ENCODE measurements around the gene MCF2L.

Gene MCF2L

DNA sequence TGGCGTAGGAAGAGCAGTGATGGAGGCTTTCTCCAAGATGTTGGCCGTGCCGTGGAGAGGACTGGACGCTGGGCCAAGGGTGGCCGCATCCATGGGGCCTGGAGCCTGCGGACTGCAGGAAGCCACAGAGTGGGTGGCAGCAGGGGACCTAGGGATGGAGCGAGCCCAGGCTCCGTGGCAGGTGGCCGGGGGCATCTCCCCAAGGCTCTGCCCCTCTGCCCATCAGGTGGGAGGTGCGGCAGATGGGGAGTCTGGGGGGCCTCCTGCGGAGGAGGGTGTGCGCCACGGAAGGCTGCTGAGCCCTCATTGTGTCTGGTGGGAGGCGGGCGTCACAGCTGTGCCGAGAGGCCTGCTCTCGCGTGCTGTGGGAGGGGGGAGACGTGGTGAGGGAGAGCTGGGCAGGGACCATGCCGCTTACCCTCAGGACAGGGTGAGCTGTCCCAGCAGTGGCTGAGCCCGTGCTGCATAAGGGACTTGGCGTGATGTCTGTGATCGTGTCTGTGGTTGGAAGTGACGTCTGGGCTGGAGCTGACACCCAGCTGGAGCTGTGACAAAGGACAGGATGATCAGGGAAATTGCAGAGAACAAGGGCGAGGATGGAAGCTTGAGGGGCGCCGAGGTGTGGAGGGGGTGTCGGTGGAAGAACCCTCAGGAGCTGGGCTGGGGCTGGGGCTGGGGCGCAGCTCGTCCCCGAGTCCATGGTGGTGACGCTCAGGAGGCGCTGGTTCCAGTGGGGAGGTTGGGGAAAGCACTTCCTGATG lies 13.4 kb downstream of the MCF2L start:
- no peak for DNase-seq (ENCODE audit: low read depth)

DNA sequence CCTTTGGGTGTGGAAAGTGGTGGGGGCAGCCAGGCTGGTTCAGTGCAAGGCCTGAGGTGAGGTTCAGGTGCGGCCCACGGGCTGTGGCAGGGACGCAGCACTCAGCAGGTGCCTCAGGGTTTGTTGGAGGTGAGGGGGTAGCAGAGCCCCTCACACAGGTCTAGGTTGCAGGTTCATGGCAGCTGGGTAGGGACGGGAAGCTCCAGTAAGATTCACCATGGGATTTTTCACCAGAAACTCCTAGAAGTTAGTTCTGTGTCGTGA lies 14.0 kb downstream of the MCF2L start:
- DNase-seq (ENCODE audit: low read depth) = no peak

DNA sequence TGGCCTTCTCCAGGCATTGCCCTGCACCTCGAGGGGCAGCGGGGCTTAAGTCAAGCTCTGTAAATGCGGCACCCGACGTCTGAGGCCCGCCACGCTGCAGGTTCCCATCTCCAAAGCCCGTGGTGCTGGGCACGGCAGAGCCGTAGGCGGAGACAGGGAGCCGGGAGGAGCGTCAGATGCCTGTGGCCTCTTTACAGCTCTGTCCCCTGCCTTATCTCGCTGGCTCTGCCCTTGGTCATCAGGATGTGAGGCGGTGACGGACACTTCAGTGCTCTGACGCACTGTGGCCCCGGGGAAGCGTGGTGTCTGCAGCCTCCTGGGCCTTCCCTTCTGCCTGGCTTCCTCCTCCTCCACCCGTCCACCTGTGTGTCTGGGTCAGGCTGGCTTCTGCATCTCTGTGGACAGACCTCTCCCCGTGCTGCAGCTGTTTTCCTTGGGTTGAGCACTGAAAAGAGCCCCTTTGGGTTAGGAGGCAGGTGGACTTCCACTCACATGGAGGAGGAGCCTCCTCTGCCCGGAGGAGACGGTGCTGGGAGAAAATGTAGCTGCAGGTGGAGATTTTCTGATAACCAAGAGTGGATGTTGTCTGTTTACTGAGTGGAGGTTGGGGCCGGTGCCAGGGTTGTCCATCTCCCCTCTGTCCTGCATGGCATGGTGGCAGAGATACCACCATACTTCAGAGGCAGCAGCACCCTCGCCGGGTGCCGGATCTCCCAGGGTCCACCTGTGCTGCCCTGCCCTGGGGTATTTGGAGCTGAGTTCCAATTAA lies 14.6 kb downstream of the MCF2L start:
- no peak for DNase-seq (ENCODE audit: low read depth)

DNA sequence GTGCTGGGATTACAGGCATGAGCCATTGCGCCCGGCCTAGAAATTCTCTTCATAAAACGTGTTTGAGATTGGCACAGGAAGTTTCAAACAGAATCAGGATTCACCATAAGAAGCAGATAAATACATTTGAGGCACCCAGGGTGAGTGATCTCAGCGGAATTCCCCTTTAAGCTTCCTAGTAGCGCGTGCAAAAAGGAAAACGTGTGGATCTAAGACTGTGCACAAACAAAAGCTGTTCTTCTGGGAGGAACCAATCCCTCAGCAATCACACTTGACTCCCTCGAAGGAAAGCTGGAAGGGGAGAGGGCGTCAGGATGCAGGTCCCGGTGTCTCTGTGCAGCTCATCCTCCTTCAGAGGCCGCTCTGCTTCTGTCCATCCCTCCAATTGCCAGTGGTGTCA lies 15.5 kb downstream of the MCF2L start:
- DNase-seq (ENCODE audit: low read depth) = no peak

DNA sequence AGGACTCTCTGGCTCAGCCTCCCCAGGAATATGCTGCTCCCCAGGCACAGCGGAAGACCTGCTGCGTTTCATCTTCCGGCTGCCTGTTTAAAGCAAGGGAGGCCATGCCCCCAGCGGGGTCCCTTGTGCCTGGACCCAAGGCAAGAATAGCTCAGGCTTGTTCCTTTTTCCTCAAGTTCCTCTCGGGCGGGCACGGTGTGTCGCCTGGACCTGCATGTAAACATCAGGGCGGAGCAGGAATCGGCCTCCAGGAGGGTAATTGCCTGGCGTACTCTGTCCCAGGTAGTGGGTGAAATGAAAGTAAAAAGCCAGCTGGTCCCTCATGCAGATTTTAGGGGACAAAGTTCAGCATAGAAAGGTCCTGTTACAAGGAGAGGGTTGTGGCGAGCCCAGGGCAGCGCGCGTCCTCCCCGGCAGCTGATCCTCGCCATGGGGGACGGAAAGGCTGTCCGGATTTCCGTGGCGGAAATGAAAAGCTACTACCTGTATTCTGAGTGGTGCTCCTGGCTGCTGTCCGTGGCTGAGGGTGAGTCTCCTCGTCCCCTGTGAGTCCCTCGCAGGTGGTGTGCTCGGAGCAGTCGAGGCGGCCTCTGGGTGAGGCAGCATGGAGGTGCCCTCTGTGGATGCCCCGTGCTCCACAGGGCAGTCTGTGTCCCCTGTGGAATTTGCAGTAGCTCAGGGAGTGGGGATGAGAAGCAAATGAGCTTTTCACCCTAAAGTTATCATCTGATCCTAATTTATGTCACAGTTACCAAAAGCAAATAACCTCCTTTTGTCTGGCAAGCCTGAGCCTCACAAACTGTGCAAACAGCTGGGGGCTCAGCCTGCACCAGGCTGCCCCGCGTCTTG lies 16.2 kb downstream of the MCF2L start:
- DNase-seq (ENCODE audit: low read depth) = no peak

DNA sequence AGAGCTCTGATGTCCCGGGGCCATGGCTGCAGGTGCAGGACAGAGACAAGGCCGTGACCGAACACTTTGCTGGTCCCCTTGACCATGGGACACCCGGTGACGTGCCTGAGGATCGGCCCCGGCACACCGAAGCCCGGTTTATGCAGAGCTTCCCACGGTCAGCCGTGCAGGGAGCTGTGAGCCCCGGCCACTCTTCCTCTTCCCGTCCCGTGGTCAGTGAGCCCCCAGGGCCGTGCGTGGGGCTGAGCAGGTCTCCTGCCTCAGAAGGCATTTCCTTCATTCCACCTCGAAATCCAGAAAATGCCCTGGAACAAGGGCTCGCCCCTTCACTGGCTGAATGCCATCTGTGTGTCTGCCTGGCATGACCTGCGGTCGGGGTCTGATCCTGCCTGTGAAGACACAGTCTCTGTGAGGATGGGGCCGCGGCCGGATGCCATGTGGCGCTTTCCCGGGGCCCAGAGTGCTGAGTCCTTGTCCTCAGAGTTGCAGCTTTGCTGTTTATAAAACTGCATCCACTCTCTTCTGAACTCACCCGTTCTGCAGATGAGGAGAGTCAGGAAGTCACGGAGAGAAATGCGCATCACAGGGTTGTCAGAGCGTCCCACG lies 16.9 kb downstream of the MCF2L start:
- DNase-seq (ENCODE audit: low read depth) = no peak

DNA sequence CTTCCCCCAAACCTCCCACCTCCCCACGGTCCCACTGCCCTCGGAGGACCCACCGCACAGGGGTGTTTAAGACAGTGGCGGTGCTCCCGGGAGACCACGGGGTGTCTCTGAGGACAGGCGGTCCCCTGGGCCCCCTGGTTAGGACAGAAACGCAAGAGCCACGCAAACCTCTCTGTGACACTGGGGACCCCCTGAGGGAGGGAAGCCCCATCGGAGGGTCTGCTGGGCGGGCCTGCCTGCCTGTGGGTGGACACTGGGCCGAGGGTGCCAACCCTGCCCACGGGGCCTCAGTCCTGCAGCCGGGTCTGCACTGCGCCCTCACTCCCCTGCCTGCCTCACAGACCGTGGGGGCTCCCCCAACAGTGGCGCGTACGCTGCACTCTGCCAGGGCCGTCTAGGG lies 17.5 kb downstream of the MCF2L start:
- DNase-seq (ENCODE audit: low read depth) = no peak

DNA sequence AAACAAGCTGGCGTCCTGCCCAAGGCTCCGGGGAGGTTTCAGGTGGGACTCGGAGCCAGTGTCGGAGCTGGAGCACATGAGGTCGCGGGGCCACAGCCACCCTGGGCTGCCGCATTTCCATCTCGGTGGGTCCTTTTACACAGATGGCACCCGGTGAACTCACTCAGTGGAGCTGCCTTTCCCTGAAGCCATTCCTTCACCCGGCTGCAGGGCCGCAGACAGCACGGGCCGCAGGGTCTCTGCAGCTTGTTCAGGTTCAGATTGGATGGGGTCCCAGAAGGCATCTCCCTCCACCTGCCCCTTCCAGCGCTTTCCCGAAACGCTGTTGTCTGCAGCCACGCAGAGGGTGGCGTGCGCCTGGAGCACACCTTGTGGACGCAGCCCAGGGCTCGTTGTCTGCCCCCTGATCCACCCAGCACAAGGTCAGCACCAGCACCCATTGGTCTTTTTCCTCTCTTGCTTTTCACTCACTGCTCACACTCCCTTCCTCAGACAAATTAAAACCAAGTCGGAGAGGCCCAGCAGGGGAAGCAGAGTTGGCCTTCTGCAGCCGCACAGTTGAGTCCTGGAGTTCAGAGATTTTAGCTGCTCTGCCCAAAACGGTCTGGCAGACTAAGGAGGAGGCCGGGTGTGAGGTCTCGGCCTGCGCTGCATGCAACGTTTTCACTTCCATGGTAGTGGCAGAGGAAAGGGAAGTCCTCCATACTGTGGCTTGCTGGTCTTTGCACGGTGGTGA lies 18.1 kb downstream of the MCF2L start:
- DNase-seq (ENCODE audit: low read depth) = no peak

DNA sequence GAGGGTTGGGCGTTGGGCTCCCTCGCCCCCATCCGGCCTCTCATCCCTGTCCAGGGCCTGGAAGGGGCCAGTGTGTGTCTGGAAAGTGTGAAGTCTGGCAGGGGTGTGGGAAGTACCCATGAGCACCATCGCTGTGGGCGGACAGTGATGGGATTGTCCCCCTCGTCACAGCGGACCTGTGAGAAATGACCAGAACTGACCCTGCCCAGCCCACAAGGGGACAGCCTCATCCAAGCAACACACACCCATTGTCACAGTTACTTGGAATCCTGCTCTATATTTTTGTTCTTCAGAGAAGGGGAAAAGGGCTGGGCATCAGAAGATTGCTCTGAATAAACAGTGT lies 18.6 kb downstream of the MCF2L start:
- no peak for DNase-seq (ENCODE audit: low read depth)

DNA sequence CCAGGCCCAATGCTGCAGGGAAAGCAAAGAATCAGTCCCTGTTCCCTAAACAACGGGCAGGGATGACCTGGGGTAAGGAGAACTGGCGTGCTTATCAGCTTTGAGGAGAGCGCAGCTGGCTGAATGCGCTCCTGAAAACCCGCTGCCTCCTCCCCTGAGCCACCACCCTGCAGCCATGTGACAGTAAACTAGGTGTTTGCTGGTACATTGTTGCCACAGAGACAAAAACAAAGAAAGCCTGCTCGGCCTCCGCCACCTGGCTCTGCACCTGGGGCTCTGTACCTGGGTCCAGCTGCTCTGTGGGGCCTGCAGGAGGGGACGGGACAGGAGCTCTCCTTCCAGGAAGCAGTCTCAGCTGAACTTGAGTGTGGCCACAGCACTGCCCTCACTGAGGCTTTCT lies 21.8 kb downstream of the MCF2L start:
- DNase-seq (ENCODE audit: low read depth) = no peak

DNA sequence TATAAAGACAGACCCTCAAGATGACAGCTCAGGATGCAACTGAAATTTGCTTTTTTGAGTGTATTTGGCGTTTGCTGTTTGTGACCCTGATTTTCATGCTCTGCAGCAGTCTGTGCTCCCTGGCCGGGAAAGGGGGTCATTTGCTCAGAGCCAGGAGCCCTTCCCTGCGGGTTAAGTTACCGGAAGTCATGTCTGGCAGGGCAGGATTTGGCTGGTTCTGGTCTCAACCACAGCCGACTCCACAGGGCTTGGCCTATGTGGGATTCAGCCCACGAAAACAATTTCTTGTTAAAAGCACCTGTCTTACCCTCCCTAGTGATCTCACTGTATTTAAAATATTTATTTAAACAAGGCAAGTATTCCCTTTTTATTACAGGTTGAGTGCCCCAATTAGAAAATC lies 22.6 kb downstream of the MCF2L start:
- no peak for DNase-seq (ENCODE audit: low read depth)

DNA sequence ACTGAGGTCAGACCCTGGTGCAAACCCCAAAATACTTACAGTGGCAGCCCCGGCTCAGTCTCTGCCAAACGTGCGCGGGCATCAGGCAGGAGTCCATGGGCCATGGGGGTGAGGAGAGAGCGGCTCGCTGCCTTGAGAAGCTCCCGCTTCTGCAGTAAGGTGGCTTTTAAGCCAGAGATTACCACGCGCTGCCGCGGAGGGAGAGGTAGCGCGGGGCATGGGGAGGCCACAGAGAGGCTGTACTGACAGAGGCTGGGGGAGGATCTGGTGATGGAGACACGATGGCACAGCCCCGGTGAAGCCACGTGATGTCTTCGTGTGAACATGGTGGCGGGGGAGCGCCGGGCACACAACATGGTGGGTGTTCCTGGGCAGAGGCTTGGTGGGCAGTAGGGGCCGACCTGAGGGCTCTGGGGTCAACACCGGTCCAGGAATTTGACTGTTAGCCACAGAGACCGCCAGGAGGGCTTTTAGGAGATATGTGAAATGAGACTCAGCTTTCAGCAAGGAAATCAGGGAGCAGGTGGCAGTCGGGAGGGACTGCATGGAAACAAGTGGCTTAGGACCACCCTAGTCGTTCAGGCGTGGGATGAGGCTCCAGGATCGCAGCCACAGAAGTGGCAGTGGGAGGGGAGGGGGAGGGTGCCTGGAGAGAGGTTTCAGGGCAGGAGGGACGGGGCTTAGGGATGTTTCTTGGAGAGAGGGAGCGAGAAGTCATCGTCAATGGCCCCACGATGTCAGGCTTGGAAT lies 24.1 kb downstream of the MCF2L start:
- DNase-seq (ENCODE audit: low read depth) = no peak

DNA sequence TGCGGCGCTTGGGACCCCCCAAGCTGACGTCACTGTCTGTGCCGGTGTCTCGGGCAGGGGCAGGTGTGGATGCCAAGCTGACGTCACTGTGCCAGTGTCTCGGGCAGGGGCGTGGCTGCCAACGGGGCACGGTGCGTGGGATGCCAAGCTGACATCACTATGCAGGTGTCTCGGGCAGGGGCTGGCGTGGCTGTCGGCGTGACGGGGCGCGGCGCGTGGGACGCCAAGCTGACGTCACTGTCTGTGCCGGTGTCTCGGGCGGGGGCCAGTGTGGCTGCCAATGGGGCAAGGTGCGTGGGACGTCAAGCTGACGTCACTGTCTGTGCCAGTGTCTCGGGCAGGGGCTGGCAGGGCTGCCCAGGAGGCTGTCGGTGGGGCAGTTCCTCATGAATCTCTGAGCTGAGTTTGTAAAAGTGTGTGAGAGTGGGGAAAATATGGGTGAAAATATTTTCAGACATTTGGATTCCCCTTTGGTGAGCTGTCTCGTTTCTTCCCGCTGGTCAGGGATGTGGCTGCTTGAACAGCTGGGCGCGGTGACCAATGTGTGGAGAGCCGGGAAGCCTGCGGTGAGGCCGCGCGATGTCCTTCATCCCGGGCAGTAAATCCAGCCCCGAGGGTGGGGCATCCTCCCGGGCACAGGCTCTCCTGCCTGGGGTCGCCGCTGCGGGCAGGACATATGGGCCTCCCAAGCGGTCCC lies 25.2 kb downstream of the MCF2L start:
- no peak for DNase-seq (ENCODE audit: low read depth)

DNA sequence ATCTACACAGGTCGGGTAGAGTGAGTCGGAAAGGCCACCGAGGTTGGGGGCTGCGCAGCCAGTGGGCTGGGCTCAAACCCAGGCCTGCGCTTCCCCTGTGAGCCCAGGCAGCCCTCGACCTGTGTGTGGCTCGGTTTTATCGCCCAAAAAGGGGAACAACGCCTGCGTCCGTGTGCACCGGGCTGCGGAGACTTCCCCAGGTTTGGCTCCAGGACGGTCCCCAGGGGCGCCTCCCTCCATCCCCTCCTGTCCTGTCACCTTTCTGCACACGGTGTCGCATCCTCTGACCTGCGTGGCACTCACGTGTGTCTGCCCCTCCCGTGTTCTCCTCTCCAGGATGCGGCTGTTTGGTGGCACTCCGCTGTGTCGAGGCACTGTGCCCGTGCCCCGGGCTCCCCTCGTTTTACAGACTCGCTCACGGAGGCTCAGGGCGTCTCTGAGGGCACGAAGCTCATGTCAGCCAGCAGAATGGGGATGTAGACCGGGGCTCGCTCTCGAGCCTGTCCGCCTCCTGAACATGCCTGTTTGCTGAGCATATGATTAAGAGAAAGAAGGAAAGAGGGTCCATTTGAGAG lies 25.9 kb downstream of the MCF2L start:
- DNase-seq (ENCODE audit: low read depth) = no peak

DNA sequence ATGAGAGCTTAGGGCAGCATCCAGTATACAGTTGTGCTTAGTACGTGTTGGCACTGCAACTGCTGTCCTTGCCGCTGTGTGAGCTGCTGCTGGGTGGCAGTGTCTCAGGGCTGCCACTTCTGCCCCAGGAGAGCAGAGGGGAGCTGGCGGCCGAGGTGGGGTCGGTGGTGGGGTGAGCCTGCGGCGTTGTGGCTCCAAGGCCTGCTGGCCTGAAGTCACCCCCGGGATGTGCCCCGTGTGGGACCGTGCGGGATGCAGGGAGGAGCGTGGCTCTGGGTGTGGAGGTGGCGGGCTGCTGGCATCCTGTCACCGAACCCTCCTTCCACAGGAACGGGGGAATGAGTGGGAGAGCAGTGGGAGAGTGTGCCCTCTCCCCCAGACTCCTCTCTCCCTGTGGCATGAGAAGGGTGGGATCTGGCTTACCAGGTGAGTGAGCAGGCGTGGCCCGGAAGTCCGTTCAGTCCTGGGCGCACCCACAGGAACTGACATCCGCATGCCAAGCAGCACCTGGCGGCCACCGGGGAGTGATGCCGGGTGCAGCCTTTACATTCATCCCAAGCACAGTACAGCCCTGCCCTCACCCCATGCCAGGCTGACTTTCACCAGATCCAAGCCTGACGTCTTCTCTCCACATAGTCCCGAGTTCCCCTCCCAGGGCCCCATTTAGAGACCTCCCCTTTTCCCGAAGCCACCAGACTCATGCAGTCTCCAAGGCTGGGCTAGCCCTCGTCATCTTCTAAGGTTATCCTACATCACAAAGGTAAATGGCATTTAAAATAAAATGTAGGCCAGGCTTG lies 26.6 kb downstream of the MCF2L start:
- DNase-seq (ENCODE audit: low read depth) = no peak

DNA sequence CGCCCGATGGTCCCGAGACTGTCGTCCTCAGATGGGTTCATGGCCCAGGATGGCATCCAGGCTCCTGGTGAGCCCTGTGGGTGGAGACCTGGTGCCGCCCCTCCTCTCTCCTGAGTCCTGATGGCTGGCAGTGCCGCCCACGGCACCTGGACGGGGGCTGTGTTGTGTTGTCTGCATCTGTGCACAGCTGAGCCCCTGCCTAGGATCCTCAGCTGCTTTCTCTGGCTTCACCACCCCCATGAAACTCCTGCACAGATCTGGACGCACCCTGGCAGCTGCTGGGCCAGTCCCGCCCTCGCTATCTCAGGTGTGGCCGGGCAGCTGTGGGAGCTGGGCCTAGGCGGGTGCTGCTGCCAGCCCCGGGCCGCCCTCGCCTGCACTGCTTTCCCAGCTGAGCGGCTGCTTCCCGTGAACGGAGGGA lies 27.7 kb downstream of the MCF2L start:
- no peak for DNase-seq (ENCODE audit: low read depth)

DNA sequence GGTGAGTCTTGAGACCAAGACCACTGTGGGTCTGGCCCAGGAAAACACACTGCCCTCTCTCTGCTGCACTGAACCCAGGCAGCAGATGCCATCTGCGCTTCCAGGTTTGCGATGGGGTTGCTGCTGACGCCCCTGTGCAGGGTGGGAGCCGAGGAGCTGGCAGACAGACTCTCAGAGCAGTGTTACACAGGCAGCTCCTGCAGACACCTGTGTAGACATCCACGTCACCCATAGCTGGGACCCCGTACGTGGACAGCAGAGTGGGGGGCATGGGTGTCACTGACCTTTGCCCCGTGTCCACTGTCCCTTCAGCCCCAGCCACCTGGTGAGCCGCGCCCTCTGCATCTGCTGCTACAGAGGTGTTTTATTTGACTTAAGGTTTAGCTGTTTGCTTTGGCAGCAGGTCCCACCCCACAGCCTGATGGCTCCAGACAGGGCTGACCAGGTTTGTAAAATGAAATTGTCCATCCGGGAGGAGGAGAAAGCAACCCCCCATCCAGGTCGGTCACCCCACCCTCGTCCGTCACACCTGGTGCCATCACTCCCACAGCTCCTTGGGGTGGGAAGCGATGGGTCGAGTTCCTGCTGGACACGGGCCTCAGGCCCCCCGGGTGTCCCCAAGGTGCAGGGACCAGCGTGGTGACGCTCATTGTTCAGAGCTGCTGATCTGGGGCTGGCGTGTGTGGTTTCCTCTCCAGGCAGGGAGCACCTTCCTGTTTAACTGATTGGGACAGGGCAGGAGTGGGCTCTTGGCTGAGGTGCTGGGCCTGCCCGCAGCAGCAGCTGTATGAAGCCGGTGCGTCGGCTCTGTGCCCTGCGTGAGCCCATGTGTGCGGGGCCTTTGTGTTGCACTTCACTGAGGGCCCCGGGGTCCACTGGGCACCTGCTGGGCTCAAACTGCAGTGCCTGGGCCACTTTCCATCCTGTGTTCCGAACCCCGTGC lies 28.4 kb downstream of the MCF2L start:
- no peak for DNase-seq (ENCODE audit: low read depth)

DNA sequence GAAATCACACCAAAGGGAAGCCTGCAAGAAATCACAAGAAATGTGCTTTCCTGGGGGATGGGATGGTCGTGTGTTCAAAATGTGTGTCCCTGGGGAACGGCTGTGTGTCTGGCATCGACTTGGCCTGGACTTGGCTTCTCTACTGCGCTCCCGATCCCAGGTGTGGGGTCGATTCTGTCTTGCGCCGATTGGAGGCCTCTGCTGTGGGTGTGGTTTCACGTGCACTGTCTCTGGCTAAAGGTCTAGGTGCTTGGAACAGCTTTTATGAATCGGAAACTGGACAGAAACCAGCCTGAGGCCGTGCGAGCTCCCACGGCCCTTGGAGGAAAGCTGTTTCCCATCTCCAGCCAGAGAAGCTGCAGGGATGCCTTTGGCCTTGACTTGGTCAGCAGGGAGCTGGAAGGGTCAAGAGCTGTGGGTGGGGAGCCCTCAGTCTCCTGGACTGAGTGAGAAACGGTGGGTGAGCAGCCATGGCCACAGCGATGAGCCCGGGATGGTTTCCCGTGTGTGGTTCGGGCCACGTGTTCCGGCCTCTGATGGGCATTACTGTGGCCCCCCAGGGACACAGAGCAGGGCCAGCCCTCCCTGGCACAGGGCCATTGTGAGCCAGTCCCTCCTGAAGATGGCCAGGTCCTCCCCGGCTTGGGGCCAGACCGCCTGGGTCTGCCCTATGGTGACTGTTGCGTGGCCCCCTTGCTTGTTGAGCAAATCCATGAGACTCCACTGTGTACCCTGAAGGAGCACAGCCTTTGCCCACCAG lies 29.7 kb downstream of the MCF2L start:
- no peak for DNase-seq (ENCODE audit: low read depth)
